ENCODE measurements around the gene BOK. TPM values are rescaled to one million over a fixed set of nuclear protein-coding genes. Genes with fewer than 3 reads are reported as not detected.

BOK gene
- total and polyA plus RNA-seq, 2 donors (not counting 3 experiments of a cell fraction or from before 2014, with no cell fraction given) = 76.0 to 95.5 TPM

DNA sequence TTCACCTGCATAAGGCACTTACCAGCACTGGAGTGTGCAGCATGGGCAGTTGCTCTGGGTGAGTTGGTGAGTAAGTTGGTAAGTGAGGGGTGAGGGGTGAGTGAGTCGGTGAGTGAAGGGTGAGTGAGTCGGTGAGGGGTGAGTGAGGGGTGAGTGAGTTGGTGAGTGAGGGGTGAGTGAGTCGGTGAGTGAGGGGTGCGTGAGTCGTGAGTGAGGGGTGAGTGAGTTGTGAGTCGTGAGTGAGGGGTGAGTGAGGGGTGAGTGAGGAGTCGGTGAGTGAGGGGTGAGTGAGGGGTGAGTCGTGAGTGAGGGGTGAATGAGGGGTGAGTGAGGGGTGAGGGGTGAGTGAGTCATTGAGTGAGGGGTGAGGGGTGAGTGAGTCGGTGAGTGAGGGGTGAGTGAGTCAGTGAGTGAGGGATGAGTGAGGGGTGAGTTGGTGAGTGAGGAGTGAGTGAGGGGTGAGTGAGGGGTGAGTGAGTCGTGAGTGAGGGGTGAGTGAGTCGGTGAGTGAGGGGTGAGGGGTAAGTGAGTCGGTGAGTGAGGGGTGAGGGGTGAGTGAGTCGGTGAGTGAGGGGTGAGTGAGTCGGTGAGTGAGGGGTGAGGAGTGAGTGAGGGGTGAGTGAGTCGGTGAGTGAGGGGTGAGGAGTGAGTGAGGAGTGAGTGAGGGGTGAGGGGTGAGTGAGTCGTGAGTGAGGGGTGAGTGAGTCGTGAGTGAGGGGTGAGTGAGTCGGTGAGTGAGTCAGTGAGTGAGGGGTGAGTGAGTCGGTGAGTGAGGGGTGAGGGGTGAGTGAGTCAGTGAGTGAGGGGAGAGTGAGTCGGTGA lies 61.3 kb downstream of the BOK start:
- Histone ChIP-seq H3K79me2 (ENCODE audit: control insufficient read depth, insufficient read depth, low read length) (peaks cover 57% of the 10 kb centered on the region), H2AFZ (ENCODE audit: low read depth, low read length) (no peak overlapping the region), H3K9ac (replicated peaks; ENCODE audit: extremely low read depth, insufficient read depth, low read length) (no peak overlapping the region), H3K36me3 (ENCODE audit: control insufficient read depth in 2 of 2, extremely low read depth in 1 of 2, insufficient read depth in 2 of 2, low read length in 2 of 2) (peaks cover 0 to 1% of the 10 kb centered on the region in 2 experiments), H3K27me3 (ENCODE audit: control insufficient read depth in 2 of 2, insufficient read depth in 2 of 2, low read length in 2 of 2) (no peaks in the 10 kb centered on the region), H3K9me1 (replicated peaks; ENCODE audit: control insufficient read depth, extremely low read depth, insufficient read depth, low read length) (no peaks in the 10 kb centered on the region), H3K9me3 (replicated peaks; ENCODE audit: control insufficient read depth, insufficient read depth, low read length) (no peaks in the 10 kb centered on the region), H3K4me3 (replicated peaks in 1 of 3; ENCODE audit: insufficient read depth in 1 of 3, low read depth in 1 of 3, low read length in 3 of 3) (no peak overlapping the region), H3K4me1 (ENCODE audit: control insufficient read depth, extremely low read depth, insufficient read depth, low read length) (peaks cover 13% of the 10 kb centered on the region), H3K4me2 (ENCODE audit: insufficient read depth, low read length) (no peak overlapping the region), H3K27ac (ENCODE audit: insufficient read depth, low read depth, low read length) (no peak overlapping the region), H4K20me1 (replicated peaks; ENCODE audit: control insufficient read depth, extremely low read depth, insufficient read depth, low read length) (peaks cover 2% of the 10 kb centered on the region)
- DNase-seq (ENCODE audit: low read depth, low spot score) (no peak), FAIRE-seq (no peak)
- intact Hi-C loops (cut with micrococcal nuclease) = no loop called here
- ChIA-PET CTCF (no interaction called here), POLR2A (no interaction called here)
- no peak for TF ChIP-seq EZH2 (IDR thresholded peaks at IDR 0.05; ENCODE audit: borderline replicate concordance, low read depth, low read length, severe bottlenecking)
- no peak for TF ChIP-seq GATA2 (IDR thresholded peaks at IDR 0.05; ENCODE audit: insufficient read depth, insufficient read length, low read depth, low read length)
- TF ChIP-seq, protein P1, sequence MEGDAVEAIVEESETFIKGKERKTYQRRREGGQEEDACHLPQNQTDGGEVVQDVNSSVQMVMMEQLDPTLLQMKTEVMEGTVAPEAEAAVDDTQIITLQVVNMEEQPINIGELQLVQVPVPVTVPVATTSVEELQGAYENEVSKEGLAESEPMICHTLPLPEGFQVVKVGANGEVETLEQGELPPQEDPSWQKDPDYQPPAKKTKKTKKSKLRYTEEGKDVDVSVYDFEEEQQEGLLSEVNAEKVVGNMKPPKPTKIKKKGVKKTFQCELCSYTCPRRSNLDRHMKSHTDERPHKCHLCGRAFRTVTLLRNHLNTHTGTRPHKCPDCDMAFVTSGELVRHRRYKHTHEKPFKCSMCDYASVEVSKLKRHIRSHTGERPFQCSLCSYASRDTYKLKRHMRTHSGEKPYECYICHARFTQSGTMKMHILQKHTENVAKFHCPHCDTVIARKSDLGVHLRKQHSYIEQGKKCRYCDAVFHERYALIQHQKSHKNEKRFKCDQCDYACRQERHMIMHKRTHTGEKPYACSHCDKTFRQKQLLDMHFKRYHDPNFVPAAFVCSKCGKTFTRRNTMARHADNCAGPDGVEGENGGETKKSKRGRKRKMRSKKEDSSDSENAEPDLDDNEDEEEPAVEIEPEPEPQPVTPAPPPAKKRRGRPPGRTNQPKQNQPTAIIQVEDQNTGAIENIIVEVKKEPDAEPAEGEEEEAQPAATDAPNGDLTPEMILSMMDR (IDR thresholded peaks at IDR 0.05; ENCODE audit: extremely low read depth in 1 of 2, insufficient read depth in 1 of 2, low read depth in 1 of 2, low read length in 2 of 2) = no peak
- TF ChIP-seq JUN (IDR thresholded peaks at IDR 0.05; ENCODE audit: borderline replicate concordance, insufficient read depth, insufficient read length, low read depth) = no peak
- no peak for TF ChIP-seq FOS (IDR thresholded peaks at IDR 0.05; ENCODE audit: borderline replicate concordance, insufficient read depth, low read length)
- TF ChIP-seq POLR2AphosphoS5 (IDR thresholded peaks at IDR 0.05; ENCODE audit: insufficient read depth, low read depth, low read length) = no peak
- no peak for TF ChIP-seq POLR2A (IDR thresholded peaks at IDR 0.05; ENCODE audit: low read depth, low read length)
- TF ChIP-seq, protein P2, sequence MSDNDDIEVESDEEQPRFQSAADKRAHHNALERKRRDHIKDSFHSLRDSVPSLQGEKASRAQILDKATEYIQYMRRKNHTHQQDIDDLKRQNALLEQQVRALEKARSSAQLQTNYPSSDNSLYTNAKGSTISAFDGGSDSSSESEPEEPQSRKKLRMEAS (IDR thresholded peaks at IDR 0.05; ENCODE audit: insufficient read depth, insufficient read length) = no peak
- TF ChIP-seq MYC (IDR thresholded peaks at IDR 0.05; ENCODE audit: low read depth, low read length) = no peak
- dilution Hi-C loops (cut with MboI; ENCODE audit: extremely low pct_ligation_motif_present, low sequenced_read_pairs) = no loop called here
- BruUV-seq (replicated peaks) = no TSS peak
